Type B pancreatic cell (in vitro differentiated cells): ENCODE data around the gene ESD. TPM values are rescaled to one million over a fixed set of nuclear protein-coding genes. Genes with fewer than 3 reads are reported as not detected.

Experiments used
- DNase-seq: peaks from one replicate; pipeline ENCODE4 v3.0.0; 2021; ENCODE audit warnings: mixed read lengths; ENCODE audit not compliant: unreplicated experiment; ENCODE audit errors: extremely low spot score
- H3K27ac Mint-ChIP-seq: 2 replicates; pipeline ENCODE4 v1.8.0; 2021; ENCODE audit warnings: mild to moderate bottlenecking, mixed read lengths
- H3K27me3 Mint-ChIP-seq: 2 replicates; pipeline ENCODE4 v1.8.0; 2021; ENCODE audit warnings: mixed read lengths
- H3K36me3 Mint-ChIP-seq: 2 replicates; pipeline ENCODE4 v1.8.0; 2021; ENCODE audit warnings: mixed read lengths
- H3K4me1 Mint-ChIP-seq: one replicate; pipeline ENCODE4 v1.8.0; 2021; ENCODE audit warnings: mixed read lengths; ENCODE audit not compliant: unreplicated experiment
- H3K4me3 Mint-ChIP-seq: 2 replicates; pipeline ENCODE4 v1.8.0; 2021; ENCODE audit warnings: mild to moderate bottlenecking, mixed read lengths
- H3K9me3 Mint-ChIP-seq: 2 replicates; pipeline ENCODE4 v1.8.0; 2021; ENCODE audit warnings: mixed read lengths
- total RNA-seq: library from RNA; stranded (reverse); gene quantifications from 2 replicates; pipeline ENCODE4 v1.2.1, GENCODE V29; 2021; ENCODE audit warnings: low replicate concordance
- TF ChIP-seq, protein P1 (sequence below): fragments of 200-600 bp; sonication (generic); conservative IDR thresholded peaks from 2 replicates; pipeline ENCODE4 v1.5.0; 2021; ENCODE audit warnings: antibody characterized with exemption, mild to moderate bottlenecking

ESD gene
- total RNA-seq, 1 donor from 2014 or later, result 114 TPM

DNA sequence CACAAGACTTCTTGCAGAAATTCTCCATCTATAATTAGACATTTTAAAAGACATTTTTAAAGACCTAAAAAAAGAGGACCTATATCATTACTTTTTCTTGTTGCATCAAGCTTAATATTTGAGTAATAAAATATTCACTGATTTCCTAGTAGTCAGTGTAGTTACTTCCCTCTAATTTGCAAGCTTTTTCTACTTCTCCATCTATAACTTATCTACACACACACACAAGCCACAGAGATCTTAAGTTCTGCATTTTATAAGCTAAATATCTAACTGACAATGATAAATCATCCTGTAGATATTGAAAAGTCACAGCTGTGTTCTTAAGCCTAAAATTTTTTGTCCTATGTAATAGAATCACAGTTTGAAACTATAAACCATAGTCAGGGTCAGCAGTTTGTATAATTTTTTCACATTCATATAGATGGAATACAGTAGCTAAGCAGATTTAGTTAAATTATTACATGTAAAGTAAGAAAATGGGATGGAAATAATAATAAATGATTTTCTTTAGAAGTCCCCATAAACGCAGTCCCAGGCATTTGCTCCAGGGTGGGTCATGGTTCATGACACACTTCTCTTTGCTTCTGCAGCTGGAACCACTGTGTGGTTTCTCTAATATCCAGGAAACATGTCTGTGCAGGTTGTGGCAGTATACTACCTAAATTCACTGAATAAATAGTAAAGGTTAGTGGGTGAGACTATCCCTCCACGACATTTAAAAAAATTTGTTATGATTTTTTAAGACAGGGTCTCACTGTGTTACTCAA, 60.2 kb downstream of the ESD start:
- TF ChIP-seq, protein P1, sequence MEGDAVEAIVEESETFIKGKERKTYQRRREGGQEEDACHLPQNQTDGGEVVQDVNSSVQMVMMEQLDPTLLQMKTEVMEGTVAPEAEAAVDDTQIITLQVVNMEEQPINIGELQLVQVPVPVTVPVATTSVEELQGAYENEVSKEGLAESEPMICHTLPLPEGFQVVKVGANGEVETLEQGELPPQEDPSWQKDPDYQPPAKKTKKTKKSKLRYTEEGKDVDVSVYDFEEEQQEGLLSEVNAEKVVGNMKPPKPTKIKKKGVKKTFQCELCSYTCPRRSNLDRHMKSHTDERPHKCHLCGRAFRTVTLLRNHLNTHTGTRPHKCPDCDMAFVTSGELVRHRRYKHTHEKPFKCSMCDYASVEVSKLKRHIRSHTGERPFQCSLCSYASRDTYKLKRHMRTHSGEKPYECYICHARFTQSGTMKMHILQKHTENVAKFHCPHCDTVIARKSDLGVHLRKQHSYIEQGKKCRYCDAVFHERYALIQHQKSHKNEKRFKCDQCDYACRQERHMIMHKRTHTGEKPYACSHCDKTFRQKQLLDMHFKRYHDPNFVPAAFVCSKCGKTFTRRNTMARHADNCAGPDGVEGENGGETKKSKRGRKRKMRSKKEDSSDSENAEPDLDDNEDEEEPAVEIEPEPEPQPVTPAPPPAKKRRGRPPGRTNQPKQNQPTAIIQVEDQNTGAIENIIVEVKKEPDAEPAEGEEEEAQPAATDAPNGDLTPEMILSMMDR, result no peak
- no peaks in the 10 kb centered on the region for H3K4me1 Mint-ChIP-seq
- H3K36me3 Mint-ChIP-seq, result peaks cover 27% of the 10 kb centered on the region
- no peaks in the 10 kb centered on the region for H3K27me3 Mint-ChIP-seq
- H3K9me3 Mint-ChIP-seq, result no peaks in the 10 kb centered on the region
- H3K4me3 Mint-ChIP-seq, result no peak overlapping the region
- no peak for DNase-seq
- H3K27ac Mint-ChIP-seq, result no peak overlapping the region

DNA sequence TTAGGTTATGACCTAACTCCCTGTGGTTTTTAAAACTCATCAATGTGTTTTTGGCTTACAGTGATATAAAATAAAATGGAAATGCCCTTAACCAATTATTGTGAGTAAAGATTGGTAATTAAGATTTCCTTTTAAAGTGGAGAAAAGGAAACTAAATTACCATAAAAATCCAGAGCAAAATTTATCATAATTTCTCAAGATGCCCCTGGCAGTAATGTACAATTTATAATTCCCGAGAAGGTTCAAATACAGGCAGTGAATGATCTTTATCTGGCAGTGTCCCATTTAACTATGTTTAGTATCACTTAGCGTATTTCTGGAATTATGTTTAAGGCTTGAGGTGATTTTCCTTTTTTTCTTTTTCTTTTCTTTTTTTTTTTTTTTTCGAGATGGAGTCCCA, 61.5 kb downstream of the ESD start:
- Mint-ChIP-seq H3K27ac (no peak overlapping the region), H3K4me1 (no peaks in the 10 kb centered on the region), H3K36me3 (peaks cover 25% of the 10 kb centered on the region), H3K9me3 (no peaks in the 10 kb centered on the region), H3K4me3 (no peak overlapping the region), H3K27me3 (no peaks in the 10 kb centered on the region)
- no peak for DNase-seq
- TF ChIP-seq, protein P1, result no peak

DNA sequence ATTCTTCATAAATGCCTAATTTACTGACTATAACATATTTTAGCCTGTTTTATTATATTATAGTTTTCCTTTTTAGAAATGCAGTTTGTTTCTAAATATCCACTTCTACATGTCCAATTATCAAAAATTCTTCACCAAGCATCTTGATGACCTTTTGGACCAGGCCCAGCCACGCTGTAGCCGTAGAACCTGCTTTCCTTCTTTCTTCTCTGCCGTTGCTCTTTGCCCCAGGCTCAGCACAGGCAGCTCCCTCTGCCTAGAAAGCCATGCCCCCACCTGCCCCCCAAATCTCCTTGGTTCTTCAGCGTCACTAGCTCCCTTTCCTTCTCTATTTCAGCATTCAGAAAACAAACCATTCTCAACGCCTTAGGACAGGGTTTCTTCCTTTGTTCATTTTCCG, 65.4 kb downstream of the ESD start:
- H3K27ac Mint-ChIP-seq, result no peak overlapping the region
- H3K9me3 Mint-ChIP-seq, result no peaks in the 10 kb centered on the region
- DNase-seq, result no peak
- no peaks in the 10 kb centered on the region for H3K4me1 Mint-ChIP-seq
- no peaks in the 10 kb centered on the region for H3K27me3 Mint-ChIP-seq
- no peak overlapping the region for H3K4me3 Mint-ChIP-seq
- peaks cover 46% of the 10 kb centered on the region for H3K36me3 Mint-ChIP-seq
- TF ChIP-seq, protein P1, result no peak

DNA sequence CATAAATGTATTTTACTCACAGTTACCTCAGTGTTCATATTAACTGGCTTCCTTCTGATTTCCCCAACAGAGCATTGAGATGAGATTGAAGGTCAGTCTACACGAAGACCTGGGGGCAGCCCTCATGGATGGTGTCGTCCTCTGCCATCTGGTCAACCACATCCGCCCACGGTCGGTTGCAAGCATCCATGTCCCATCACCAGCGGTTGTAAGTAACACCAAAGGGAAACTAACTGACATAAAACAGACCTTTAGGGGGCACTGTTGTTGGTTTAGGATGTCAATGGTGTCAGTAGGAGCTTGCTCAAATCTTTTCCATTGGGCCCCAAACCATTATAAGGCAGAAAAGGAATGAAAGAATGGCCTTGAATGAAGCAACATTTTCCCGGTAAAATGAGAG, 68.2 kb downstream of the ESD start:
- no peaks in the 10 kb centered on the region for H3K4me1 Mint-ChIP-seq

DNA sequence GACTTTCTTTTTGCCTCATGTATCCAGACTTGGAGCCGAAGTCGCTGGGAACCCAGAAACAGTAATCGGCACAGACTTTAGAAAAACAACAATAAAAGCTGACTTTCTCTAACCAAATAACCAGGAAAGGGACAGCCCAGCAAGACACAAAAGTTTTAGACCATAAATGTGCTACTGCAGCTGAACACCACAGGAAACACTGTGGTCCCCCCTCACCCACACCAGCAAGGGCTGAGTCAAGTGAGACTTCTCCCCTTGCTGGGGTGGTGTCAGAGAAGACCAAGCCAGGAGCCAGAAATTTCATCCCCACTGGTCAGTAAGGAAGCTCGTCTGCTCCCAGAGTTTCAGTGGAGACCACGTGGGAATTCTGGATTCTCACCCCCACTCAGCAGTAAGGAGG, 70.6 kb downstream of the ESD start:
- no peak overlapping the region for H3K4me3 Mint-ChIP-seq
- peaks cover 2% of the 10 kb centered on the region for H3K4me1 Mint-ChIP-seq
- H3K27ac Mint-ChIP-seq, result no peak overlapping the region
- H3K36me3 Mint-ChIP-seq, result peaks cover 55% of the 10 kb centered on the region
- TF ChIP-seq, protein P1, result no peak
- DNase-seq, result no peak
- H3K27me3 Mint-ChIP-seq, result no peaks in the 10 kb centered on the region
- H3K9me3 Mint-ChIP-seq, result no peaks in the 10 kb centered on the region

More for the DNA sequence above, 68.2 kb downstream of the ESD start:
- Mint-ChIP-seq H3K36me3 (peaks cover 54% of the 10 kb centered on the region), H3K27ac (no peak overlapping the region), H3K4me3 (no peak overlapping the region), H3K9me3 (no peaks in the 10 kb centered on the region), H3K27me3 (no peaks in the 10 kb centered on the region)
- TF ChIP-seq, protein P1, result peak; percentile 42
- no peak for DNase-seq

Other genes starting within 250 kb of the ESD start
- gene LRCH1, start 244.0 kb downstream of the ESD start, total RNA-seq, result 17.4 and 23.0 TPM in 2 replicates
- gene HTR2A, start 99.9 kb upstream of the ESD start, total RNA-seq, result 2.3 TPM in 1 of 2 replicates, not detected in the other